Kidney capillary endothelial cell (primary cell): ENCODE measurements around the gene PHF21B.
"Not testable (repeated sequence)": the region's sequence is repeated elsewhere in the genome, so short reads cannot be mapped to it uniquely, and the experiment has no call there.

Source experiments
- DNase-seq: peaks from one replicate; pipeline ENCODE4 v3.0.0-alpha.2; 2018; ENCODE audit warnings: low spot score

PHF21B gene

DNA sequence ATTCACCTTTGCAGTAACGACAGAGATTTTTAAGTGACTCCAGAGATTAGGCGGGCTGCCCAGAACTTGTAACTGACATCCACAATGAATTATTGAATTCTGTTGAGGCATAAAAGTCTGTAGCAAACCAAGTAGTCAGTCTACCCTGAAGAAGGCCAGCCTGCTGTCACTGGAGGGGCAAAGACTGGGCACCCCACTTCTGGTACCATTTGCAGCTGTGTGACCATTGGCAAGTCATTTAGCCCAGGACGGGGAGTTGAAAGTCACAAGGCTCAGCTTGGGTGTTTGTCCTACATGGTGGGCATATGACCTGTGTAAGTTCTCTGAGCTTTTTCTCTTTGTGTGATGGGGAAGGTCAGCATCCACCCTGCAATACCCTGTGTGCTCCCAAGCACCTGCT is 138.0 kb downstream of the PHF21B start:
- DNase-seq: no peak

DNA sequence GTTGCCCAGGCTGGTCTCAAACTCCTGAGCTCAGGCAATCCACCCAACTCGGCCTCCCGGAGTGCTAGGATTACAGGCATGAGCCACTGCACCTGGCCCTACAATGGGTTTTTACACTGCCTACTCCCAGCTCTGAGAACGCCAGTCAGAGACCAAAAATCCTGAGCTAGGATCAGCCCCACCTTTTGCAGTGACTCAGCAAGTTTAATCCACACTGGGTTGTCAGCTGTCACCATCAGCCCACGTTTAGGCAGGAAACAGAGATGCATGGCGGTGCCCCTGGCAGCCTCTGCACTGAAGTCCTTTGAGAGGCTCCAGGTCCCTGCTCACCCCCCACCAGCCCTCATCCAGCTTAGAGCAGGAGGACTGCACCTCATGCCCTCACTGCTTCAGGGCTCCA is 139.8 kb downstream of the PHF21B start:
- DNase-seq: no peak

DNA sequence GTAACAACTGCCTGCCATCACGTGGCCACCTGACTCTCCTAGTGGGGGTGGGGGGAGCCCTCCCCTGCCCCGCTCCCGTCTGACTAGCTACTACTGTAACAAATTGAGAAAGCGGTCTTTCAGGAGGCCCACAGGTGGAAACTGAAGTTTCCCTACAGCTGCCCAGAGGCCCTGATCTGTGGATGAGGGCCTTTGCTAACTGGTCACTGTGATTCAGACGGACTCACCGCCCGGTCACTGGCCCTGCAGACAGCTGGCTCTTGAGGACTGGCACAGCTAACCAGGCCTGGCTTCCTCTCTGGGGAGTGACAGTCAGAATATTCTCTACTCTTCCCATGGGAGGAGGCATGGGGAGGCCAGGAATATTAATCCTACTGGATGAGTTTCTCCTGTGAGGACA is 140.6 kb downstream of the PHF21B start:
- DNase-seq: no peak

DNA sequence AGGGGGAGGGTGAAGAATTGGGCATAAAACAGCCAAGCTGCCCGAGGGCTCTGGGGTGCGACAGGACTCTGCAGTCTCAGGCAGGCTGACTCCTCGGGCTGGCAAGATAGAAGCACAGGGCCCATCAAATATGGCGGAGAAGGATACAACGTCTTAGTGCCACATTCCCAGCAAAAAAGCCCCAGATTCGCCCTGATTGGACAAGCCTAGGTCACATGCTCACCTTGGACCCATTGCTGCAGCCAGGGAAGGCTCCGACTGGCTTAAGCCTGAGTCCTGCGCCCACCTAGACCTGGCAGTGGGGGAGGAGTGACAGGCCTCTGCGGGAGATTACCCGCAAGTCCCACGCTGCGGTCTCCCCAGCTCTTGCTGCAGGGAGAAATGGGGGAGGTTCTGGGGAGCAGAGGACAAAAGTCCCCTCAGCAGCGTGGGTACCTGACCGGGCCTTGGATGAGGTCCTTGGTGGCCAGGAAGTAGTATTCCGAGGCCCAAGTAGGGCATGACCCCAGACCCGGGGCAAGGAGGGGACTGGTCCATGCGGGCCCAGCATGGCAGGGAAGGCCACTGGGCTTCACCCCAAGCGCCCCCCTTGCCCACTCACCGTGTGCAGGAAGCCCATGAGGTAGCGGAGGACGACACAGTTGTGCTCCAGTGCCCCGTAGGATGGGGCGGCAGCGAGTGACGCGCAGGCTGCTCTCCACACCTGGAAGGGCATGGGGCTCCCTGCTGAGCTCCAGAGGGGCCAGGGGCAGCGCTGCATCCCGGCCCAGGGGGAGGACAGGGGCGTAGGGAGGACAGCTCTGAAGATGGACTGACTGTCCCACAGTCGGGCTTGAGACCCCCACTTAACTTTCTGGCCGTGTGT is 144.4 kb downstream of the PHF21B start:
- no peak for DNase-seq

DNA sequence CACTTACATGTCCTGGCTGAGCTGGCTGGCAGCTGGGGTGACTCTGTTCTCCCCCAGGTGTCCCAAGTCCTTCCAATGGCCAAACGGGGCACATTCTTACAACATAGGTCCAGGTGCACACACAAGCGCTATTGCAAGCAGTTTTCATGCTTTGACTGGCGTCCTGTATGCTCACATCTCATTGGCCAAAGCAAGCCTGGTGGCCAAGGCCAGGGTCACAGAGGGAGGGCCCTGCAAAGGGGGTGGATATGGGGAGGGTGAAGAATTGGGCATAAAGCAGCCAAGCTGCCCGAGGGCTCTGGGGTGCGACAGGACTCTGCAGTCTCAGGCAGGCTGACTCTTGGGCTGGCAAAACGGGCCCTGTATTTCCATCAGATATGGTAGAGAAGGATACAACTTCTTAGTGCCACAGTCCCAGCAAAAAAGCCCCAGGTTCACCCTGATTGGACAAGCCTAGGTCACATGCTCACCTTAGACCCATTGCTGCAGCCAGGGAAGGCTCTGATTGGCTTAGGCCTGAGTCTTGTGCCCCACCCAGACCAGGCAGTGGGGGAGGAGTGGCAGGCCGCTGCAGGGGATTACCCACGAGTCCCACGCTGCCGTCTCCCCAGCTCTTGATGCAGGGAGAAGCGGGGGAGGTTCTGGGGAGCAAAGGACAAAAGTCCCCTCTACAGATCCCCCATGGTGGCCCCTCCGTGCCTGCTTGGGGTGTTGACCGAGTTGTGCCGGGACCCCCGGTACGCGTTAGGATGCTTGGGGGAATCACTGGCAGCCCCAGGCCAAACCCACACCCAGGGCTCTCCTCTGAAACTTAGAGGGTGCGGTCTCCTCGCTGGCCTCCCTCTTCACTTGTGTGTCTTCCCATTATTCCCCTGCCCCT is 146.6 kb downstream of the PHF21B start:
- no peak for DNase-seq

DNA sequence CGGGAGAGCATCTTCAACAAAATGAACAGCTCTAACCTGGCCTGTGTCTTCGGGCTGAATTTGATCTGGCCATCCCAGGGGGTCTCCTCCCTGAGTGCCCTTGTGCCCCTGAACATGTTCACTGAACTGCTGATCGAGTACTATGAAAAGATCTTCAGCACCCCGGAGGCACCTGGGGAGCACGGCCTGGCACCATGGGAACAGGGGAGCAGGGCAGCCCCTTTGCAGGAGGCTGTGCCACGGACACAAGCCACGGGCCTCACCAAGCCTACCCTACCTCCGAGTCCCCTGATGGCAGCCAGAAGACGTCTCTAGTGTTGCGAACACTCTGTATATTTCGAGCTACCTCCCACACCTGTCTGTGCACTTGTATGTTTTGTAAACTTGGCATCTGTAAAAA is 147.5 kb downstream of the PHF21B start:
- no peak for DNase-seq

DNA sequence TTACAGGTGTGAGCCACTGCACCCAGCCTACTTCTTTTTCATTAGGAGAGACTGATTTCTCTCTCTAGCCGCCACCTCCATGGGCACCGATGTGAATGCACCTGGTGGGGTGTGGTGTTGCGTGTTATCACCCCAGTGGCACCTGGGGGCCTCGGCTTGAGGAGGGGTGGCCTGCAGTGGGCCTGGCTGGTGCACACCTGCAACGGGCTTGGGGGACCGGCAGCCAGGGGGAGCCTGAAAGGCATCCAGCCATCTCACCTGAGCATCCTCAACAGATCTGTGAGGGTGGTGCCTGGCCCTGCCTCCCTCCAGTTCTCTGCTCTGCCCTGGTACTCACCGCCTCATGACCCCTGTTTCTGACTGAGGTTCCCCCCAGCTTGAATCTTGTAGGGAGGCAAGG is 148.6 kb downstream of the PHF21B start:
- no peak for DNase-seq

DNA sequence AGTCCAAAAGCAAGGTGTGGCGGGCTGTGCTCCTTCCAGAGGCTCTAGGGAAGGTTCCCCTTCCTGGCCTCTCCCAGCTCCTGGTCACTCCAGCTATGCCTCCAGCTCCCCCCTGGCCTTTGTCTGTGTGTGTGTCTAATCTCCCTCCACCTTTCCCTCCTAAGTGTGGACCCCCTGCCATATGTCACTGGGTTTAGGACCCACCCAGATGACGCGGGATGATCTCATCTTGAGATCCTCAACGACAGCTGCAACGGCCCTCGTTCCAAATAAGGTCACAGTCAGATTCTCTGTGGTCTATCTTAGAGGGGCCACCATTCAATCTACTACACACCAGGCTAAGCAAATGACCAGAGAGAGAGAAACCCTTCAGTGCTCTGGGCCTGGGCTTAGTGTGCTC is 149.5 kb downstream of the PHF21B start:
- DNase-seq: no peak

DNA sequence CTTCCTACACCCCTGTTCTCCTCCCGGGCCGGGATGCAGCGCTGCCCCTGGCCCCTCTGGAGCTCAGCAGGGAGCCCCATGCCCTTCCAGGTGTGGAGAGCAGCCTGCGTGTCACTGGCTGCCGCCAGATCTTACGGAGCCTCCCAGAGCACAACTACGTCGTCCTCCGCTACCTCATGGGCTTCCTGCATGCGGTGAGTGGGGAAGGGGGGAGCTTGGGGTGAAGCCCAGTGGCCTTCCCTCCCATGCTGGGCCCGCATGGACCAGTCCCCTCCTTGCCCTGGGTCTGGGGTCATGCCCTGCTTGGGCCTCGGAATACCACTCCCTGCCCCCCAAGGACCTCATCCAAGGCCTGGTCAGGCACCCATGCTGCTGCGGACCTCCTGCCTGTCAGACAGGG is 150.2 kb downstream of the PHF21B start:
- DNase-seq: no peak

DNA sequence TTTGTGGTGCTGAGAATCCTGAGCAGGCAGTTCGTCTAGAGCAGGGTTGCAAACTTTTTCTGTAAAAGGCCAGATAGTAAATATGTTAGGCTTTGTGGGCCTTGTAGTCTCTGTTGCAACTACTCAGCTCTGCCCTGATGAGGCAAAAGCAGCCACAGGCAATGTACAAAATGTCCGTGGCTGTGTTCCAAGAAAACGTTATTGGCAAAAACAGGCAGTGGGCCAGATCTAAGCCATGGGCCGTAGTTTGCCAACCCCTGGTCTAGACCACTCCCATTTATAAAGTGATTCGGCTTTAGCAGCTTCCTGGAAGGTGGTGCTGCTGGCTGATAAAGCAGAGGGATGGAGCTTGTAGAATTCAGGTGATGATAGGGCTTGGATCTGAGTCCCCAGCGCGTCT is 151.0 kb downstream of the PHF21B start:
- DNase-seq: not testable (repeated sequence)

DNA sequence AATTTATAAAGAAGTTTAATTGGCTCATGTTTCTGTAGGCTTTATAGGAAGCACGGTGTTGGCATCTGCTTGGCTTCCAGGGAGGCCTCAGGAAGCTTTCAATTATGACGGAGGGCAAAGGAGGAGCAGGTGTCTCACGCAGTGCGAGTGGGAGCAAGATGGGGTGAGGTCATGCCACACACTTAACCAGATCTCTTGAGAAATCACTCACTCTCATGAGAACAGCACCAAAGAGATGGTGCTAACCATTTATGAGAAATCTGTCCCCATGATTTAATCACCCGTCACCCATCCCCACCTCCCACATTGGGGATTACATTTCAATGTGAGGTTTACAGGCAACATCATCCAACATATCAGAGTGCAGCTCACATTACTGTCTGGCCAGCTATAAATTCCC is 153.9 kb downstream of the PHF21B start:
- no peak for DNase-seq

DNA sequence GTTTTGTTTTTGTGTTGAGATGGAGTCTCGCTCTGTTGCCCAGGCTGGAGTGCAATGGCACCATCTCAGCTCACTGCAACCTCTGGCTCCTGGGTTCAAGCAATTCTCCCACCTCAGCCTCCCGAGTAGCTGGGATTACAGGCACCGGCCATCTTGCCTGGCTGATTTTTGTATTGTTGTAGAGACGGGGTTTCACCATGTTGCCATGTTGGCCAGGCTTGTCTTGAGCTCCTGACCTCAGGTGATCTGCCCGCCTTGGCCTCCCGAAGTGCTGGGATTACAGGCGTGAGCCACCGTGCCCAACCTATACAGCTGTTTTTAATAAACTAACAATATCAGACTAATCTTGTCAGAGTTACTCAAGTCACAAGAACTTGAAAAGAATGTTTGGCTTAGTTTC is 155.2 kb downstream of the PHF21B start:
- not testable (repeated sequence) for DNase-seq

DNA sequence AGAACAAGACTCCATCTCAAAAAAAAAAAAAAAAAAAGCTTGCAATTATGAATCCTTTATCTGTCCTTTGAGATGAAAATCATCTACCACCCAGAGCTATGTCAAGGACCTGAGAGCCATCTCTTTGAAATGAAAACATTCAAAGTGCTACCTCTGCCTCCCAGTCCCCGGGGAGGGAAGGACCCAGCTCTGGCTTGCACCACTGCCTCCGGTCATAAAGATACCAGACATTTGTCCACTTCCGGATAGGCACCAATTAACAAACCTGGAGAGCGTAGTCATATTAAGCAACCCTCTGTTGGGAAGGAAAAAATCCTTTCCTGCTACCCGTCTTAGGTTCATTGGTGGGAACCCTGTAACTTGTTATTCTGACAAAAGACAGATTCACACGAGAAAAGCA is 158.9 kb downstream of the PHF21B start:
- no peak for DNase-seq

DNA sequence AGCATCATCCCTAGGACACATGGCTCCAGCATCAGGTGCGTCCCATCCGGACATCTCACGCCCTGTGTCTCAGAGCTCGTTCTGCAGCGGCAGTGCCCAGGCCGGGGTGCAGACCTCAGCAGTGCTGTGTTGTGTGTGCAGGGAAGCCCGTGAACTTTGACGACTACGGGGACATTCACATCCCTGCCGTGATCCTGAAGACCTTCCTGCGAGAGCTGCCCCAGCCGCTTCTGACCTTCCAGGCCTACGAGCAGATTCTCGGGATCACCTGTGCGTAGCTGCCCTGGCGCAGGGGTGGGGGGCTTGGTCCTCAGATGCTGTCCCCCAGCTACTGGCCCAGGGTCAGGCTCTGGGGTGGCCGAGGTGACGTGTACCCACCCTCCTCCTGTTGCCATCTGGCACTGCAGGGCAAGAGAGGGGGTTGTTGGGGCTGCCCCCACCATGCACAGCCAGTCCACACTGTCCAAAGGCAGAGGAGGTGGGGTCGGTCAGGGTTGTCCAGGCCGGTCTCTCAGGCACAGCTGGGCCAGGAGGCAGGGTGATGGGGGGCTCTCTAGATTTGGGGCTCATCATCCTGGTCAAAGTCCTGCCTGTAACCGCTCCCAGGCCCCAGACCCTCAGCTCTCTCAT is 160.9 kb downstream of the PHF21B start:
- no peak for DNase-seq

DNA sequence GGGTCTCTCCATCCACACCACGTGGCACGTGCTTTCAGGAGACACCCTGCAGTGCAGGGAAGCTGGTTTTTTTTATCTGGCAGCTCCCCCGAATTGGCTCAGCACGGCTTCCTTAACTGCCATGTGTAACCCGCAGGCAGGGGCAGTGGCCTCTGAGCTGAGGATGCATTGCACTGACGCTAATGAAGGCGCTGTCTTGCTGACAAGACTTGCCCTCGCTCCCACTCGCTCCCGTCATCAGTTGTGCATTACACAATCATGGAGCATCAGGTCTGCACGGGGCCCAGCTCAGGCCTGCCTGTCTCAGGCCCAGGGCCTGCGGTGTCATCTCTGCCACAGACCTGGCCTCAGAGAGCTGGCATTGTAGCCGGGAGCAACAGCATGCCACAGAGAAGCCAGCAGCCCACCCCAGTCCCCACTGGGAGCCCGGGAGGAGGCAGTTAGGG is 161.5 kb downstream of the PHF21B start:
- DNase-seq: no peak

DNA sequence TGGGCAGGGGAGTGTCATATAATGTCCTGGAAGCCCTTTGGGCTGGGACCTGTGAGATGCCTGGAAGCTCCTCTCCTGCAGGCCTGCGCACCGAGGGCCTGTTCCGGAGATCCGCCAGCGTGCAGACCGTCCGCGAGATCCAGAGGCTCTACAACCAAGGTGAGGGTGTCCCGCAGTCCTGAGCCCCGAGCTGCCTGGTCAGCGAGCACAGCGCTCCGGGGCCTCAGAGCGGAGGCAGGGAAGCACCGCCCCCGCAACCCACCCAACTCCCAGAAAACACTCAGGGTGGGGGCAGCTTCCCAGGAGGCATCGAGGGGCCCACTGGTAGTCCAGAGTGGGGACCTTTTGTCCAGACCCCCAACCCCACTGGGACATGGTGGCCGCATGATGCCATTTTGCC is 161.9 kb downstream of the PHF21B start:
- DNase-seq: no peak

DNA sequence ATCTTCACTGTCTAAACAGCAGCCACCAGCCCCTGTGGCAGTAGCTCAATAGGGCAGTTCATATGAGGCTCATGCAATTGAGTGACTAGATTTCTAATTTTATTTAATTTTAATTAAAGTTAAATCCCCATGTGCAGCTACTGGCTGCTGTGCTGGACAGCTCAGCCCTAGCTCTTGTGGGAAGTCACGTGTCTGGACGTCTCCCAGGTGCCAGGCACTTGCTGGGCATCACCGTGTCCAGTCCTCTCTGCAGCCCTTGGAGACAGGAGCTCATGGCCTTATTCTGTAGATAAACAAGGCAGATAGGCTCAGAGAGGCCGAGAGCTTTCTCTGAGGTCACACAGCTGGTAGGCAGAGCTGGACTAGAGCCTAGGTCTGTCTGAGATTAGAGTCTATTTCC is 162.4 kb downstream of the PHF21B start:
- no peak for DNase-seq

DNA sequence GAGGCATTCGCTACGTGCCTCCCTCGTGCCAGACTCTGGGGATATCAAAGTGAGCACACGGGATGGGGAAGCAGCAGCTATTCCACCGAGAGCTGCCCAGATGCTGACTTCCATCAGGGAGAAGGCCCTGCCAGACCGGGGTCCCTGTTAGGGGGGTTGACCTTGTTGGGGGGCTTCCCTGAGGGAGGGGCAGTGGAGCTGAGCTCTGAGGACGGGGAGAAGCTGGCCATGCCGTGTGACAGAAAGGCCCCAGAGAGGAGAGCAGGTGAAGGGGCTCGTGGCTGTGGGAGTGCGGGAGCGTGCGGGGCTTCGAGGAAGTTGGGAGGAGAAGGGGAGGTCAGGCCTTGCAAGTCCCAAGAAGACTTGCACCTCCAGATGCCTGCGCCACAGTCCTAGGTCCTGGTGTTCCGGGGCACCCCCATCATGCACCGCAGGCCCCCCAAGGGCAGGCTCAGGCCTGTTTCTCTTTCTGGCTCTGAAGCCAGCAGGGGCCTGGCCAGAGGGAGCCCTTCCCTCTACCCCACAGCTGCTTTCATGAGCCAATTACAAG is 163.0 kb downstream of the PHF21B start:
- no peak for DNase-seq

DNA sequence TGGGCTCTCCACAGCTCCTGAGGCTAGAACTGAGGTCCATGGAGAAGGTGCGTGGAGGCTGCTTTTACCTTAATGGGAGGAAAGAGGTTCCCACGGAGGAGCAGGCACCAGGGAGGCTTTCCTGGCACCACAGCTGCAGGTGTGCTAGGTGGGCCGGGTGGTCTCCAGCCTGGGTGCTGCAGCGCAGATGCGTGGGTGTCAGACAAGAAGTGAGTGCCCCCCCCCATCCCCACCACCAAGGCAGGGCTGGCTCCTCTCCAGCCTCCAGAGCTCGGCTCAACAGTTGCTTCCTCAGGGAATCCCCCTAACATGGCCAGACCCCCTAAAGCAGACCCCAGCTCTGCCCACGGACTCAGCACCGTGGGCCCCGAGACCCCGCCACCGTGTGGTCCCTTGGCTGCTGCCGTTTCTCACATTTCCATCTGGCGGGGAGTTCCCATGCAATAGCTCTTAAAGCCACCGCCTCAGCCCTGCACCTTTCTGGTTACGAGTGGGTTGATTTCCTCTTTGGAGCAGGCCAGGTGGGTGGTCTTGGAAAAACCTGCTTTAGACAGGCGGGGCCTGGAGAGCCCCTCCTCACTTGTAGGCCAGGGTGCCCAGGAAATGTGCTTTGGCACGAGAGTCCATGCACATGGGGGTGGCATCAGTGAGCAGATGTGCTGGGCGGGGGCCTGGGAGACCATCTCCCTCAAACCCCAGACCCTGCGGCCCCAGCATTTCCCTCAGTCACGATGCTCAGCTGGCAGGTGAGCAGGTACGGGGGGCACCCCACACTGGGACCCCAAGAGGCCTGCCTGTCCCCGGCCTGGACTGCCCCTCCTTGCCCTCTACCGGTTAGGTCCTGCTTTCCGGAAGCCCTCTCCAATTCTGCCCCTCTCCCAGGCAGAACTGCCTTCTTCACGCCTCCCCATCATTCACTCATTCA is 163.7 kb downstream of the PHF21B start:
- no peak for DNase-seq

DNA sequence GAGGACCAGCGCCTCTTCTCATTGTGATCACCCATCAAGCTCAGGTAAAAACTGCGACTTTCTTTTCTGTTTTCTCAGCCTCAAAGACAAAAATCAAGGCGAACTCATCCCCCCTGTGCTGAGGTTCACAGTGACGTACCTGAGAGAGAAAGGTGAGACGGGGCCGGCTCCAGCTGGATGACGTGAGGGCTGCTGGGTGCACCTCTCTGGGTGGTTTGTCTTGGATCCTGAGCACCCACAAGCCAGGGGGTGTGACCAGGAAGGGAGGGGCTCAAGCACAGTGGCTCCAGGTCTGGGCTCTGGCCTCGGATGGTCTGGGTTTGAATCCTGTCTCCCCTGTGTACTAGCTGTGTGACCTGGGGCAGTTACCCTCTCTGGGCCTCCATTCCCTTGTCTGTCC is 164.6 kb downstream of the PHF21B start:
- DNase-seq: no peak

DNA sequence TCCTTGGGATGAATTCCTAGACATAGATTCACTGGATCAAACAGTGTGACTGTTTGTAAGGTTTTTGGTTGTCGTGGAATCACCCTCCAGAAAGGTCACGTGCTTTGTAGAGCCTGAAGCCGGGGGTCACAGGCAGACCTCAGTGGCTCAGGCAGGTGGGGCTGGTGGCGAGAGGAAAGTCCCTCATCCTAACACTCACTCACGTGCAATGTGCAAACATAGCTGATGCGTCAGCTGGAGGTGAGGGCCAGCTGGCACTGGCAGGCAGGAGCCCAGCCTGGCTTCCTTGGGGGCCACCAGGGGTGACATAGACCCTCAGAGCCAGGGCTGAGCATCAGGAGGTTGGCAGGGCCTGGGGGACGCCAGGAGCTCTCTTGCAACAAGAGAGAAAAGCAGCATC is 167.4 kb downstream of the PHF21B start:
- no peak for DNase-seq
